ENCODE data around the gene CDC42BPG. TPM values are rescaled to one million over a fixed set of nuclear protein-coding genes. Genes with fewer than 3 reads are reported as not detected.

Gene CDC42BPG
- total RNA-seq, 1 donor from 2014 or later, result 21.1 TPM

GRCh38 chr11:64810271-64810890 is 34.1 kb downstream of the CDC42BPG start, which contains the start of gene MEN1:
Gene MEN1 (minus strand): TSS chr11:64810551. CDS start chr11:64810109, 442 bp downstream.
- H3K36me3 Mint-ChIP-seq (ENCODE audit: insufficient read depth), result peaks cover 4% of the 10 kb centered on the region
- H3K4me3 Mint-ChIP-seq (ENCODE audit: low read depth), result peak within 1 kb of the TSS; percentile 96
- H3K9me3 Mint-ChIP-seq (ENCODE audit: low read depth), result no peaks in the 10 kb centered on the region
- peak; percentile 93 for DNase-seq (ENCODE audit: low spot score, unreplicated experiment)
- no peak for TF ChIP-seq CTCF (IDR thresholded peaks at IDR 0.05; ENCODE audit: unreplicated experiment)
- peak within 1 kb of the TSS; percentile 96 for H3K27ac Mint-ChIP-seq
- no peaks in the 10 kb centered on the region for H3K27me3 Mint-ChIP-seq
- H3K4me1 Mint-ChIP-seq (ENCODE audit: low read depth), result peaks cover 9% of the 10 kb centered on the region

- Mint-ChIP-seq H3K4me3 (ENCODE audit: low read depth) (peak overlapping the region; percentile 96), H3K27ac (peak overlapping the region; percentile 96), H3K36me3 (ENCODE audit: insufficient read depth) (peaks cover 4% of the 10 kb centered on the region), H3K27me3 (no peaks in the 10 kb centered on the region), H3K9me3 (ENCODE audit: low read depth) (no peaks in the 10 kb centered on the region), H3K4me1 (ENCODE audit: low read depth) (peaks cover 9% of the 10 kb centered on the region)
- TF ChIP-seq CTCF (IDR thresholded peaks at IDR 0.05; ENCODE audit: unreplicated experiment), result no peak
- DNase-seq (ENCODE audit: low spot score, unreplicated experiment), result peak; percentile 33
Observed at GRCh38 chr11:64809781-64810241, 34.6 kb downstream of the CDC42BPG start.

GRCh38 chr11:64805481-64805880 is 39.0 kb downstream of the CDC42BPG start:
- Mint-ChIP-seq H3K27ac (no peak overlapping the region), H3K27me3 (no peaks in the 10 kb centered on the region), H3K4me1 (ENCODE audit: low read depth) (peaks cover 17% of the 10 kb centered on the region), H3K4me3 (ENCODE audit: low read depth) (no peak overlapping the region), H3K36me3 (ENCODE audit: insufficient read depth) (peaks cover 6% of the 10 kb centered on the region), H3K9me3 (ENCODE audit: low read depth) (no peaks in the 10 kb centered on the region)
- DNase-seq (ENCODE audit: low spot score, unreplicated experiment), result no peak
- no peak for TF ChIP-seq CTCF (IDR thresholded peaks at IDR 0.05; ENCODE audit: unreplicated experiment)

- TF ChIP-seq CTCF (IDR thresholded peaks at IDR 0.05; ENCODE audit: unreplicated experiment), result no peak
- H3K9me3 Mint-ChIP-seq (ENCODE audit: low read depth), result no peaks in the 10 kb centered on the region
- no peak overlapping the region for H3K27ac Mint-ChIP-seq
- peak overlapping the region; percentile 86 for H3K4me3 Mint-ChIP-seq (ENCODE audit: low read depth)
- H3K36me3 Mint-ChIP-seq (ENCODE audit: insufficient read depth), result peaks cover 6% of the 10 kb centered on the region
- no peaks in the 10 kb centered on the region for H3K27me3 Mint-ChIP-seq
- H3K4me1 Mint-ChIP-seq (ENCODE audit: low read depth), result peaks cover 13% of the 10 kb centered on the region
- DNase-seq (ENCODE audit: low spot score, unreplicated experiment), result no peak
Observed at GRCh38 chr11:64804346-64805210, 39.9 kb downstream of the CDC42BPG start.

- Mint-ChIP-seq H3K4me3 (ENCODE audit: low read depth) (peak overlapping the region; percentile 86), H3K4me1 (ENCODE audit: low read depth) (peaks cover 8% of the 10 kb centered on the region), H3K9me3 (ENCODE audit: low read depth) (no peaks in the 10 kb centered on the region), H3K27ac (peak overlapping the region; percentile 93), H3K27me3 (no peaks in the 10 kb centered on the region), H3K36me3 (ENCODE audit: insufficient read depth) (peaks cover 6% of the 10 kb centered on the region)
- no peak for TF ChIP-seq CTCF (IDR thresholded peaks at IDR 0.05; ENCODE audit: unreplicated experiment)
- DNase-seq (ENCODE audit: low spot score, unreplicated experiment), result no peak
Observed at GRCh38 chr11:64803846-64804345, 40.6 kb downstream of the CDC42BPG start.
